KMS-11 (cell line): ENCODE measurements around the gene CNTLN.

Source experiments
- H2AFZ ChIP-seq: fragments of 200-600 bp; sonication (generic); 2 replicates; pipeline ENCODE4 v1.6.1; 2016; ENCODE audit warnings: antibody characterized with exemption, mixed run types, low read depth
- H3K27ac ChIP-seq: fragments of 200-600 bp; sonication (generic); 2 replicates; pipeline ENCODE4 v1.6.1; 2016; ENCODE audit warnings: mild to moderate bottlenecking, mixed run types
- H3K27me3 ChIP-seq: fragments of 200-600 bp; sonication (generic); 2 replicates; pipeline ENCODE4 v1.6.1; 2017; ENCODE audit warnings: mild to moderate bottlenecking, low read depth, mixed run types, moderate library complexity; ENCODE audit not compliant: insufficient read depth
- H3K36me3 ChIP-seq: fragments of 200-600 bp; sonication (generic); 2 replicates; pipeline ENCODE4 v1.6.1; 2017; ENCODE audit warnings: mild to moderate bottlenecking, mixed run types; ENCODE audit not compliant: insufficient read depth
- H3K4me1 ChIP-seq: fragments of 200-600 bp; sonication (generic); 2 replicates; pipeline ENCODE4 v1.6.1; 2016; ENCODE audit warnings: mild to moderate bottlenecking, low read depth, mixed run types; ENCODE audit not compliant: poor library complexity, severe bottlenecking
- H3K4me2 ChIP-seq: fragments of 200-600 bp; sonication (generic); 2 replicates; pipeline ENCODE4 v1.7.0; 2016; ENCODE audit warnings: mild to moderate bottlenecking, mixed run types
- H3K4me3 ChIP-seq: fragments of 200-600 bp; sonication (generic); IDR thresholded peaks from 2 replicates; pipeline ENCODE4 v1.6.1; 2017; ENCODE audit warnings: low read depth, low read length, mixed read lengths; ENCODE audit not compliant: insufficient read depth
- H3K79me2 ChIP-seq: fragments of 200-600 bp; sonication (generic); 2 replicates; pipeline ENCODE4 v1.6.1; 2016; ENCODE audit warnings: low read depth, mixed run types; ENCODE audit not compliant: insufficient read depth
- H3K9ac ChIP-seq: fragments of 200-600 bp; sonication (generic); 2 replicates; pipeline ENCODE4 v1.6.1; 2016; ENCODE audit warnings: mild to moderate bottlenecking, mixed run types
- H4K20me1 ChIP-seq: fragments of 200-600 bp; sonication (generic); 2 replicates; pipeline ENCODE4 v1.6.1; 2016; ENCODE audit warnings: mild to moderate bottlenecking, mixed run types; ENCODE audit not compliant: insufficient read depth
- TF ChIP-seq, protein P1 (sequence below): fragments of 200-600 bp; sonication (generic); conservative IDR thresholded peaks from 2 replicates; pipeline ENCODE4 v1.6.1; 2017; ENCODE audit warnings: low read depth, mild to moderate bottlenecking, antibody characterized with exemption, low read length, moderate library complexity, mixed read lengths

CNTLN gene, protein sequence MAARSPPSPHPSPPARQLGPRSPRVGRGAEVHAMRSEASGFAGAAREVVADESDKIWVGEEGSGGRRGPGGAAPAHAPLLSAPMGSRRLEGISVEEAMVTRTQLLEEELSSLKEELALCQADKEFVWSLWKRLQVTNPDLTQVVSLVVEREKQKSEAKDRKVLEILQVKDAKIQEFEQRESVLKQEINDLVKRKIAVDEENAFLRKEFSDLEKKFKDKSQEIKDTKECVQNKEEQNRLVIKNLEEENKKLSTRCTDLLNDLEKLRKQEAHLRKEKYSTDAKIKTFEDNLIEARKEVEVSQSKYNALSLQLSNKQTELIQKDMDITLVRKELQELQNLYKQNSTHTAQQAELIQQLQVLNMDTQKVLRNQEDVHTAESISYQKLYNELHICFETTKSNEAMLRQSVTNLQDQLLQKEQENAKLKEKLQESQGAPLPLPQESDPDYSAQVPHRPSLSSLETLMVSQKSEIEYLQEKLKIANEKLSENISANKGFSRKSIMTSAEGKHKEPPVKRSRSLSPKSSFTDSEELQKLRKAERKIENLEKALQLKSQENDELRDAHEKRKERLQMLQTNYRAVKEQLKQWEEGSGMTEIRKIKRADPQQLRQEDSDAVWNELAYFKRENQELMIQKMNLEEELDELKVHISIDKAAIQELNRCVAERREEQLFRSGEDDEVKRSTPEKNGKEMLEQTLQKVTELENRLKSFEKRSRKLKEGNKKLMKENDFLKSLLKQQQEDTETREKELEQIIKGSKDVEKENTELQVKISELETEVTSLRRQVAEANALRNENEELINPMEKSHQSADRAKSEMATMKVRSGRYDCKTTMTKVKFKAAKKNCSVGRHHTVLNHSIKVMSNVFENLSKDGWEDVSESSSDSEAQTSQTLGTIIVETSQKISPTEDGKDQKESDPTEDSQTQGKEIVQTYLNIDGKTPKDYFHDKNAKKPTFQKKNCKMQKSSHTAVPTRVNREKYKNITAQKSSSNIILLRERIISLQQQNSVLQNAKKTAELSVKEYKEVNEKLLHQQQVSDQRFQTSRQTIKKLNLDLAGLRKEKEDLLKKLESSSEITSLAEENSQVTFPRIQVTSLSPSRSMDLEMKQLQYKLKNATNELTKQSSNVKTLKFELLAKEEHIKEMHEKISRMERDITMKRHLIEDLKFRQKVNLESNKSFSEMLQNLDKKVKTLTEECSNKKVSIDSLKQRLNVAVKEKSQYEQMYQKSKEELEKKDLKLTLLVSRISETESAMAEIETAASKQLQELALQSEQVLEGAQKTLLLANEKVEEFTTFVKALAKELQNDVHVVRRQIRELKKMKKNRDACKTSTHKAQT (N-terminal part only)

GRCh38 chr9:17134396-17135294, at the start of gene CNTLN:
CNTLN (plus strand) TSS chr9:17135040; CDS start chr9:17135066, 26 bp downstream.
- peak within 1 kb of the TSS; percentile 77 for H3K4me2 ChIP-seq

DNA sequence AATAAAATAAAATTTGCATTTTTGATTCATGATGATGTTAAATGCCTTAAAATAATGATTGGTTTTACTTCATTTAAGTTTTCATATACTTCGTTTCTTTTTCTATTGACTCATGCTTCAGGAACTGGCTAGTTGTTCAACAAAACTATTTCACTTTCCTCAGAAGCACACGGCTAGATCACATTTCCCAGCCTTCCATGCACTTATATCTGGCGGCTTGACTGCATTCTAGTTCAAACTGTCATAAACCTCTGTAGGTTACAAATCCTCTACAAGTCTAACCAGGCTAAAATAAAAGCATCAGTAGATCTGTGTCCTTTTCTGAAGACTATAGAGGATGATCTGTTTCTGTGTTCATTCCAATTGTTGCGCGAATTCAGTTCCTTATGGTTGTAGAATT, 46.3 kb upstream of the CNTLN start:
- no peaks in the 10 kb centered on the region for H4K20me1 ChIP-seq
- H3K4me1 ChIP-seq = no peaks in the 10 kb centered on the region
- TF ChIP-seq, protein P1, sequence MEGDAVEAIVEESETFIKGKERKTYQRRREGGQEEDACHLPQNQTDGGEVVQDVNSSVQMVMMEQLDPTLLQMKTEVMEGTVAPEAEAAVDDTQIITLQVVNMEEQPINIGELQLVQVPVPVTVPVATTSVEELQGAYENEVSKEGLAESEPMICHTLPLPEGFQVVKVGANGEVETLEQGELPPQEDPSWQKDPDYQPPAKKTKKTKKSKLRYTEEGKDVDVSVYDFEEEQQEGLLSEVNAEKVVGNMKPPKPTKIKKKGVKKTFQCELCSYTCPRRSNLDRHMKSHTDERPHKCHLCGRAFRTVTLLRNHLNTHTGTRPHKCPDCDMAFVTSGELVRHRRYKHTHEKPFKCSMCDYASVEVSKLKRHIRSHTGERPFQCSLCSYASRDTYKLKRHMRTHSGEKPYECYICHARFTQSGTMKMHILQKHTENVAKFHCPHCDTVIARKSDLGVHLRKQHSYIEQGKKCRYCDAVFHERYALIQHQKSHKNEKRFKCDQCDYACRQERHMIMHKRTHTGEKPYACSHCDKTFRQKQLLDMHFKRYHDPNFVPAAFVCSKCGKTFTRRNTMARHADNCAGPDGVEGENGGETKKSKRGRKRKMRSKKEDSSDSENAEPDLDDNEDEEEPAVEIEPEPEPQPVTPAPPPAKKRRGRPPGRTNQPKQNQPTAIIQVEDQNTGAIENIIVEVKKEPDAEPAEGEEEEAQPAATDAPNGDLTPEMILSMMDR = no peak
- H3K27me3 ChIP-seq = no peaks in the 10 kb centered on the region
- no peak overlapping the region for H3K9ac ChIP-seq
- H3K4me3 ChIP-seq = no peak overlapping the region
- H3K79me2 ChIP-seq = no peaks in the 10 kb centered on the region
- no peak overlapping the region for H3K4me2 ChIP-seq
- H3K27ac ChIP-seq = no peak overlapping the region
- H2AFZ ChIP-seq = no peak overlapping the region
- H3K36me3 ChIP-seq = no peaks in the 10 kb centered on the region

More at GRCh38 chr9:17134396-17135294, at the start of gene CNTLN:
- H3K4me1 ChIP-seq = peaks cover 35% of the 10 kb centered on the region
- peak within 1 kb of the TSS; percentile 98 for H3K9ac ChIP-seq
- no peak within 1 kb of the TSS for H3K4me3 ChIP-seq
- H3K27me3 ChIP-seq = no peaks in the 10 kb centered on the region
- no peaks in the 10 kb centered on the region for H4K20me1 ChIP-seq
- H3K79me2 ChIP-seq = peaks cover 32% of the 10 kb centered on the region; the same call in 1 of the 2 replicates
- no peaks in the 10 kb centered on the region for H3K36me3 ChIP-seq
- peak within 1 kb of the TSS; percentile 81 for H3K27ac ChIP-seq
- peak within 1 kb of the TSS; percentile 100 for H2AFZ ChIP-seq
- TF ChIP-seq, protein P1 = no peak

DNA sequence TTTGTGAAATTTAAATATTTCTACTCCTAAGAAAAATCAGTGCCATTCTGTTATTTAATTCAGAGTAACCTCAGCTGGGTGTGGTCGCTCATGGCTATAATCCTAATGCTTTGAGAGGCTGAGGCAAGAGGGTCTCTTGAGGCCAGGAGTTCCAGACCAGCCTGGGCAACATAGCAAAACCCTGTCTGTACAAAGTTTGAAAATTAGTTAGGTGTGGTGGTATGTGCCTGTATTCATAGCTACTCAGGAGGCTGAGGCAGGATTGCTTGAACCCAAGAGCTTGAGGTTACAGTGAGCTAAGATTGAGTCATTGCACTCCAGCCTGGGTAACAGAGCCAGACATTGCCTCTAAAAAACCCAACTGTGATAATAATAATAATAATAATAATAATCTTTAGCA, 44.8 kb upstream of the CNTLN start:
- Histone ChIP-seq H3K4me3 (no peak overlapping the region), H3K27ac (no peak overlapping the region), H2AFZ (no peak overlapping the region), H3K9ac (no peak overlapping the region), H3K27me3 (no peaks in the 10 kb centered on the region), H3K4me1 (no peaks in the 10 kb centered on the region), H4K20me1 (no peaks in the 10 kb centered on the region), H3K4me2 (no peak overlapping the region), H3K79me2 (no peaks in the 10 kb centered on the region), H3K36me3 (no peaks in the 10 kb centered on the region)
- TF ChIP-seq, protein P1 = no peak
